Peyer's patch (tissue), 4 donors: ENCODE results near the gene THUMPD2. TPM values are rescaled to one million over a fixed set of nuclear protein-coding genes. Genes with fewer than 3 reads are reported as not detected.
A peak's percentile ranks its signal among the peaks of the same experiment; 100 is the strongest.

ENCODE experiments used
- DNase-seq, 3 donors: peaks; one replicate each; pipeline ENCODE4 v3.0.0-alpha.2; 2017 to 2019
- H3K27ac ChIP-seq, 4 donors: fragments of 200-600 bp; sonication (generic); one replicate each; pipeline ENCODE4 v1.5.1; 2016 to 2019
- H3K27me3 ChIP-seq, 2 donors: fragments of 200-600 bp; sonication (generic); one replicate each; pipeline ENCODE4 v1.5.1; 2019
- H3K36me3 ChIP-seq, 3 donors: fragments of 200-600 bp; sonication (generic); one replicate each; pipeline ENCODE4 v1.5.1; 2016 to 2019
- H3K4me1 ChIP-seq, 4 donors: fragments of 200-600 bp; sonication (generic); one replicate each; pipeline ENCODE4 v1.5.1; 2016 to 2019
- H3K4me3 ChIP-seq, 4 donors: fragments of 200-600 bp; sonication (generic); 1 replicate in 3 of 4; 2 replicates in 1 of 4; pipeline ENCODE4 v1.5.1; 2016 to 2019; ENCODE audit warnings: mild to moderate bottlenecking in 1 of 4
- H3K9me3 ChIP-seq, 4 donors: fragments of 200-600 bp; sonication (generic); one replicate each; pipeline ENCODE4 v1.5.1; 2016 to 2019; ENCODE audit warnings: mild to moderate bottlenecking in 1 of 4
- CTCF ChIP-seq, 6 experiments: fragments of 450-650 bp in 4 of 6; fragments of 200-600 bp in 2 of 6; sonication (generic) in 1 of 6; IDR thresholded peaks; one replicate each; pipeline ENCODE4 v1.5.1; 2017 to 2019; ENCODE audit warnings: antibody characterized with exemption in 6 of 6, mild to moderate bottlenecking in 3 of 6, moderate library complexity in 1 of 6
- POLR2A ChIP-seq, 2 donors: fragments of 450-650 bp; IDR thresholded peaks; one replicate each; pipeline ENCODE4 v1.5.1; 2017; ENCODE audit warnings: antibody characterized with exemption in 2 of 2, mild to moderate bottlenecking in 2 of 2, moderate library complexity in 2 of 2
- total RNA-seq, 4 donors: library from RNA; depleted of rRNA; stranded (reverse); fragments of >200 nt; gene quantifications; one replicate each; pipeline ENCODE4 v1.1.0, GENCODE V29; 2016

THUMPD2 gene
- total RNA-seq = 10 to 100 TPM; 14.2 to 19.8 (median 16.0) TPM

- DNase-seq = peak; percentile 64 to 82 (median 81)
- no peaks in the 10 kb centered on the region for H3K27me3 ChIP-seq
- H3K9me3 ChIP-seq = no peaks in the 10 kb centered on the region
- peak within 1 kb of the TSS; percentile 69 to 99 (median 84) for H3K4me3 ChIP-seq
- H3K27ac ChIP-seq = peak within 1 kb of the TSS; percentile 68 to 88 (median 82)
- H3K36me3 ChIP-seq = no peaks in the 10 kb centered on the region
- TF ChIP-seq CTCF (IDR thresholded peaks at IDR 0.05) (no peak), POLR2A (IDR thresholded peaks at IDR 0.05) (peak; percentile 64 to 67)
- H3K4me1 ChIP-seq = peaks cover 0 to 21% (median 4%) of the 10 kb centered on the region in 4 donors
These were observed at the start of gene THUMPD2 for GRCh38 chr2:39778775-39779340. THUMPD2 (minus strand) TSS chr2:39779258; CDS start chr2:39779239, 19 bp downstream.

- DNase-seq = no peak
- Histone ChIP-seq H3K27ac (no peak overlapping the region), H3K27me3 (no peaks in the 10 kb centered on the region), H3K4me1 (no peaks in the 10 kb centered on the region), H3K9me3 (no peaks in the 10 kb centered on the region), H3K4me3 (no peak overlapping the region), H3K36me3 (no peaks in the 10 kb centered on the region)
- no peak for TF ChIP-seq CTCF (IDR thresholded peaks at IDR 0.05)
- no peak for TF ChIP-seq POLR2A (IDR thresholded peaks at IDR 0.05)
These were observed 42.8 kb upstream of the THUMPD2 start for GRCh38 chr2:39821871-39822270.

GRCh38 chr2:39816845-39817244 lies 37.8 kb upstream of the THUMPD2 start:
- TF ChIP-seq POLR2A (IDR thresholded peaks at IDR 0.05) (no peak), CTCF (IDR thresholded peaks at IDR 0.05) (no peak)
- H3K4me1 ChIP-seq = no peaks in the 10 kb centered on the region

GRCh38 chr2:39816428-39816827 lies 37.4 kb upstream of the THUMPD2 start:
- no peak for DNase-seq
- Histone ChIP-seq H3K27me3 (no peaks in the 10 kb centered on the region), H3K4me1 (no peaks in the 10 kb centered on the region), H3K27ac (no peak overlapping the region), H3K9me3 (no peaks in the 10 kb centered on the region), H3K4me3 (no peak overlapping the region), H3K36me3 (no peaks in the 10 kb centered on the region)
- TF ChIP-seq POLR2A (IDR thresholded peaks at IDR 0.05) = no peak
- TF ChIP-seq CTCF (IDR thresholded peaks at IDR 0.05) = no peak

More at GRCh38 chr2:39816845-39817244, 37.8 kb upstream of the THUMPD2 start:
- Histone ChIP-seq H3K27me3 (no peaks in the 10 kb centered on the region), H3K27ac (no peak overlapping the region), H3K4me3 (no peak overlapping the region), H3K36me3 (no peaks in the 10 kb centered on the region), H3K9me3 (no peaks in the 10 kb centered on the region)
- no peak for DNase-seq

- no peak for DNase-seq
- Histone ChIP-seq H3K27me3 (no peaks in the 10 kb centered on the region), H3K4me3 (no peak overlapping the region), H3K9me3 (no peaks in the 10 kb centered on the region), H3K27ac (no peak overlapping the region), H3K36me3 (no peaks in the 10 kb centered on the region), H3K4me1 (no peaks in the 10 kb centered on the region)
- TF ChIP-seq POLR2A (IDR thresholded peaks at IDR 0.05) = no peak
- no peak for TF ChIP-seq CTCF (IDR thresholded peaks at IDR 0.05)
These were observed 27.0 kb upstream of the THUMPD2 start for GRCh38 chr2:39805936-39806608.
